ENCODE data around the gene C6orf47.

Gene C6orf47

DNA sequence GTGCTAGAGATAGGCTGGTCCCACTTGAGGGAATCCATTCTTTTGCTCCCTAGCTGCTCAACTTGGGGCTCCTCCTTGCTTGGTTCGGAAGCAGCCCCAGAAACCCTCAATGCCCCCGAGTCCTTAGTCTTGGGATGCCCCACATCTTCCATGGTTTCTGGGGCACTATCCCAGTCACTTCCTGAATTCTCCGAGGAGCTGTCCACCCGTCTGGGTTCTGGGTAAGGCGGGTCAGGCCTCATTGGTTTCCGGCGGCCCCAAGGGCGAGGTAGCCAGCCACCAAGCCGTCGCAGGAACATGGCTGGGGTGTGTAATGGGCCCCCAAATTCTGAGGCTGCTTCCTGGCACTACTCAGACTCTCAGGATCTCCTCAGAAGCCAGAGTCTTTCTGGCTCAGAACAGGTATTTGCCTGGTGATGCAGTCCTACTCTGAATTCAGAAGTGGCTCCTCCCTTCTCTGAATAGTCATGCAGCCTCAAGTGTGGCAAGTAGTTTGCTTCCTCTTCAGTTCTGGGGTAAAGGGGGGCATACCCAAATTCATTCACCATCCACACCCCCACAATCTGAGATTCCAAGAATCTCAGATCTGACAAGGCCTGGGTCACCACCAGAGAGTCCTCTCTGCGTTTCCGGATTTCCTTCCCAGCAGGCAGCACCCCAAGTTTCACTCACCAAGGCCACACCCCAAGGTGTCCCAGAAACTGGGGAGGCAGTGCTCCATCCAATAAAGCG is 763 bp downstream of the C6orf47 start:
- no peak for DNase-seq

DNA sequence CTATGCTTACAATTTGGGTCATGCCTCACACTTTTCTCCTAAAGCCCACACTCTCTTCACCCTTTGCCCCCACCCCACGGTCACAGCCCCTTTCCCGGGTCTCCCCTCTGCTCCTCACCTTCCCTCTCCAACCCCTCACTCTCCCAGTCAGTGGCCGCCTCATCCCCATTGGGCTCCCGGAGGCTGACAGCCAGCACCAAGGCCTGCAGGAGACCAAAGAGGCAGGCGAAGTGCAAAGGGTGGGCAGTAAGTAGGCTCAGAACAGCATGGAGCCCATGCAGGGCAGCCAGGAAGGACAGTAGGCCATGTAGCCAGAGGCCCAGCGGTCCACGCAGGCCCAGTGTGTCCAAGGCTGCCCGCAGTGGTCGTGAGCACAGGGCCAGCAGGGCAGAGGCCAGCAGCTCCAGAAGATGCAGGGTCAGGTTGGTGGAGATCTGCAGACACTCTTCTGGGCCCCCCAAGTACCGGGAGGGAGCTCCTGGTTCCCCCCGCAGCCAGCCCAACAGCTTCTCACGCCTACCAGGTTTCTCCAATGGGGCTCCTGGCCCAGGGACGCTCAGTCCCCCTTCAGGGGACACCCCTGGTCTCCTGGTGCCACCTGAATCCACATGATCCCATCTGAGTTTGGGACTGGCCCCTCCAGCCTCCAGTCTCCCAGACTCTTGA is 1.5 kb downstream of the C6orf47 start:
- no peak for DNase-seq

DNA sequence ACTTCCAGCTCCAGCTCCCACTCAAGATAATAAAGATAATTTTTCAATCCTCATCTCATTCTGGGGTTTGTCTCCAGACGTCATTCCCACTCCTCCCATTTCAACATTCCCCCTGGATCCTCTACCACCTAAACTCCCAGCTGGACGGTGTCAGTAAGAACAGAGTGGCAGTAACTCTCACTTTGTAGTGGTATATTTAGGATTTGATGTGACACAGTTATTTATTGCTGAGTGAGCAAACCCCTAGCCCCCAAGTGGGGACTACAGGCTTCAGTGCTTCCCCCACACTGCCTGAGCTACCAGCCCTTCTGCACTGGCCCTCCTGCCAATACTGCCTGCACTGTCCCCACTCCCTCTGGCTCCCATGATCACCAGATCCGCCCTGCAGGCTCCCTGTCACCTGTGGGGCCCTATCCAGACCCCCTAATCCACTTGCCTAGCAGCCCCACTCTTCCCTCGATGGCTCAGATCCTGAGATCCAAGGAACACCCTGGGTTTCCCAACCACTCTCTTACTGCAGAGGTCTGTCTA is 2.4 kb downstream of the C6orf47 start:
- DNase-seq, result no peak

DNA sequence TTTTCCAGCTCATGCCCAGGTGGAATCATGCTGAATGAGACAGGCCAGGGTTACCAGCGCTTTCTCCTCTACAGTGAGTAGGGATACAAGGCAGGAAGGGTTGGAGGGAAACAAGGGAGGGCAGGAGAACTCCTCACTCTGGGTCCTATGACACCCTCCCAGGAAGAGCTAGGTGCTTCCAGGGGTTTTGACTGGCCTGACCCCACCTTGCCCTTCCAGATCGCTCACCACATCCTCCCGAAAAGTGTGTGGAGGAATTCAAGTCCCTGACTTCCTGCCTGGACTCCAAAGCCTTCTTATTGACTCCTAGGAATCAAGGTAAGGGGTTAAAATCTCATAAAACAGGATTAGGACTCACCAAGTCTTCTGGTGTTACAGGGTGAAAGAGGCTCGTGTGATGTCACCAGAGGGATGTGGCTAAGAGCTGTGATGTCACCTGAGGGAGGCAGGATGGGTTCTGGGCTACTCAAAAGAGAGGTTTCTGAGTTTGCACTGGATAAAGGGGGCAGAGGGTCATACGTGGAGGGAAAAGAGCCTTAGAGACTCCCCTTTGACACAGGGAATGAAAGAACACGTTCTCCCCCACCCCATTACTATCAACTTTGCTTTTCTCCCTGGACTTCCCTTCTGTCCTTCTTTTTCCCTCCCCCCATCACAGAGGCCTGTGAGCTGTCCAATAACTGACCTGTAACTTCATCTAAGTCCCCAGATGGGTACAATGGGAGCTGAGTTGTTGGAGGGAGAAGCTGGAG is 3.0 kb downstream of the C6orf47 start:
- no peak for DNase-seq

DNA sequence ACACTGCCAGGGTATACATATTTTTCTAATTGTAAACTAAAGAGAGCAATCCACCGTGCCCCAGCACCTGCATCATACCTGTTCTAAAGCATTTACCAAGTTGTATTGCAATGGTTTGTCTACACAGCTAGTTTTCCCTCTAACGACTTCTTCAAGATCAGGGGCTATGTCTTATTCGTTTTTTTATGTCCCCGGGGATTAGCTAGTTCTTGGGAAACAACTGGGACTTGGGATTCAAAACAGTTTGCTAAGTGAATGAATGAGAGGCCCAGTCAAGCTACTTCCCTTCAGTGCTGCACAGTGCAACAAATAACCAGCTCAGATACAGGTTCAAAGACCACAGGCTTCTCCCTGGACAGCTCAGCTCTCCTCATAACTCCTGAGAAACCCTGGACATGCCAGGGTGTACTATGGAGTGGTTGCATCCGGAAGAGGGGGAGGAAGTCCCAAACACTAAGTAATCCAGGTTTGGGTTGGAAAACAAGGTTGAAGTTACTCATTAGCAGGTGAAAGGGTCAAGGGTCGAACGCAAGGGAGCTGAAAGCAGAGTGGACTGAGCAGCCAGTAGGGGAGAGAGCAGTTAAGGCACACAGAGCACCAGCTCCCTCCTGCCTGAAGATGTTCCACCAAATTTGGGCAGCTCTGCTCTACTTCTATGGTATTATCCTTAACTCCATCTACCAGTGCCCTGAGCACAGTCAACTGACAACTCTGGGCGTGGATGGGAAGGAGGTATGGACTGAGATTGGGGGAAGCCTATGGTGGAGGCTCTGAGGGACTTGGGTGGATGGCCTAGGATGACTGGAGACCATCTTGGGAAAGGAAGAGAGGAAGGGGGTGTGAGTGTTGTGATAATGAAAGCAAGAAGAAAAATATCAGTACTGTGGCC is 5.0 kb downstream of the C6orf47 start, which contains the start of gene APOM:
Gene APOM, plus strand, starts transcription at position 546 of the 889 bp plus-strand sequence. Its CDS starts 73 bp downstream, at position 619.
- no peak for DNase-seq

DNA sequence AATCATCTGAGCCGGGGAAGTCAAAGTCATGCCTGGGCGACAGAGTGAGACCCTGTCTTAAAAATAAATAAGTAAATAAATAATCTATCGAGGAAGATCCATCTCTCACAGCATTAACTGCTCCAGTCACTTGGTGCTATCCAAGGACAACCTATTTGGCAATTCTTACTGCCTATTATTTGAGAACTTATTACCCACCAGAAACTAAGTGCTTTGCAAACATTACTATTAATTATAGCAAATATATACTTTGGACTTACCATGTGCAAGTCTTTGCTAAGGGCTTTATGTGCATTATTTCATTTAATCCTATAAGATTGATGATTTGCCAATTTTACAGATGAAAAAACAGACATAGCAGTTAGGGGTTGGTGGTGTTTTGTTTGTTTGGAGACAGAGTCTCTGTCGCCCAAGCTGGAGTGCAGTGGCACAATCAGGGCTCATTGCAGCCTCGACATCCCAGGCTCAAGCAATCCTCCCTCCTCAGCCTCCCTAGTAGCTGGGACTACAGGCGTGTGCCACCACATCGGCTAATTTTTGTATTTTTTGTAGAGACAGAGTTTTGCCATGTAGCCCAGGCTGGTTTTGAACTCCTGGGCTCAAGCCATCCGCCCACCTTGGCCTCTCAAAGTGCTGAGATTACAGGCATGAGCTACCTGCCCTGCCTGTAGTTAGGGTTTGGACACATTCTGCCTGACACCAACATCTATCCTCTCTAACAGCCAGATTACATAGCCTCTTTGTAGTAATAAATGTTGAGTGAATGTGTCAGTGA is 5.8 kb downstream of the C6orf47 start:
- no peak for DNase-seq

DNA sequence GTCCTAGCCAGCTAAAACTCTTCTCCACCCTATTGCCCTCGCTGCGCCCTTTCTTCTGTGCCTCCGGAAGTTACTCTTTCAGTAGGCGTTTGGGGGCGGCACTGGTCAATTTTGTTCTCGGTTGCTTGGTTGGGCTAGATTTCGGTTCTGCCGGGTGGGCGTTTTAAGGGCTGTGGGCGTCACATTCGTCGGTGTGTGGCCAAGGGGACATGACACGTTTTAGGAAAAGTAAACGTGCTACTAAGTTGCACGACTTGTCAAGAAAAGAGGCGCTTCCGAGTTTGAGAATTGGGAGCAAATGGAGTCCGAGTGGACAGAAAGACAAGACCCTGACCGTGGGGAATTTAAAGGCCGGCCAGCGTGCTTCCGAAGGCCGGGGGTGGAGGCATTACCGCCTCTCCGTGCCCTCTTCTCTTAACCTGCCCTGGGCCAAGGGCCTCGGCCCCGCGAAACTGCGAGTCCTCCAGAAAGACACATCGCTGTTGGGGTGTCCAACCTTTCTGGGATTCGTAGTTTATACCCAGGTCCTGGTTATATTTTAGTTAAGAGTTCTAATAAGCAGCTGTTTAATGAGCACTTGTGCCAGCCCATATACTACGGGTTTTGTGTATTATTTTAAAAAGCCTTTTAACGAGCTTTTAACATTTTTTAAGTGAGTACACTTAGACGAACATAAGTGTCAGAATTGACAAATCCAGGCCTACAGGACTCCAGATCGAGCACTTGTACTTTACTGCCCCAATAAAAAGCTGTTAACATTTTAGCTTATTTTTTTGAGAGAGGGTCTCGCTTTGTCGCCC is 7.5 kb downstream of the C6orf47 start:
- peak; percentile 89 for DNase-seq

DNA sequence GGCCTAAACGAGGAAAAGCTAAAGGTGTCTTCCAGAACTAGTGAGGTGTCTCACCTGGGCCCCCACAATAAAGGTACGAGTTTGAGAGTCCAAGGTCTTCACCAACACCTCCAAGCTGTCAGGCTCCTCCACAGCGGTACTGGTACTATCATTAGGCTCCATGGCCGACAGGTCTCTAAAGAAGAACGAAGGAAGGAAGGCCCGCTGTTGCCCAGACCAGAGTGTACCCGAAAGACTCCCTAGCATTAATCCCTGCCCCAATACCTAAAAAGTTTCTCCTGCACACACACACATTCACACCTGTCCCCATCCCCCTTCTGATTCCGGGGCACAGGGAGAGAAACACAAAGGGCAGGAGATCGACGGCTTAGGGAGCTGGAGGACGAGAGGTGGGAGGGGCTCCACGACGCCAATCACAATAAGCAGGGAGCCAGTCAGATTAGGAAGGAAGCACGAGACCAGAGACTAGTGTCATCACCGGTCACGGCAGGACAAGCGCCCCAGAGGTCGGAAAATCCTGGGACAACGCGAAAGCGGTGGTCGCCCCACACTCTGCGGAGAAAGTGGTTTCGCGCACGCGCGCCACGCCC is 8.9 kb downstream of the C6orf47 start:
- no peak for DNase-seq

DNA sequence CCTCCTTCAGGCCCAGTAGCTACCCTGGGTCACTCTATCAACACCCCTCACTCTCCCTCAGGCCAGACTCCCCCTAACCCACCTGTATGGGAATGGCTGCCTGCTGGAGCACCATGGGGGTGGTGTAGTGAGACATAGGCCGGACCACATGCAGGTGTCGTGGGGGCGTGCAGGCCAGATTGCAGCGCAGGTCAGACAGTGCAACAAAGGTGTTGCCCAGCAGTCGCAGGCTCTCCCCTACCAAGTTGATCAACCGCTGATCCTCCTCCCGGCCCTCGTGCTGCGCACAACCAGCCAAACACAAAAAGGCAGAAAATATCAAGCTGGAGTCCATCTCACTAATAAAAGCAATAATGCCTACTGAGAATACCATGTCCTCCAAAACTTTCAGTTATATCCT is 15.3 kb downstream of the C6orf47 start:
- no peak for DNase-seq

DNA sequence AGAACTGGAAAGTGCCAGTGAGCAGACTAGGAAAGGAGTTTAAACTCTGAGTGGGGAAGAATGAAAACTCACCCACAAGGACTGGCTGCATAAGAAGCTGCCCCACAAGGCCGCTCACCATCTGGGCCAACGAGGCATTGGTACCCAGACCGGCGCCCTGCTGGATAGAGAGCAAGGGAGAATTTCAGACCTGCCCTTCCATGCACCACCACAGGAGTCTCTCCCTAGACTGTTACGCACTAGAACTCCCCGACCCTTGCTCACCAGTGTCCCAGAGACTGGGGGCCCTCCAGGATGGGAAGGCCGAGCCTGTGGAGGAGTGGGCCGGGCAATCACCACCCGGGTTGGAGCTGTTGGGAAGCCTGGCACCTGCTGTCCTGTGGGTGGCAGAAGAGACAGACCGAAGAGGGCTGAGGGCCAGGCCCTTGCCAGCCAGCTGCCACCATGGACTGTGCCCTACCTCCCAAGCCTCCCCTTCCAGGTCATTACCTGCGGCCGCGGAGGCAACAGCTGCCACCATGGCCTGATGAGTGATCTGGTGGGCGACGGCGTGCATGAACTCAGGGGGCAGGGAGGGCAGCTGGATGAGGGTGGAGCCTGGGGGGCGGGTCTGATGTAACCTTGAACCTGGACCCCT is 16.6 kb downstream of the C6orf47 start:
- DNase-seq, result no peak

DNA sequence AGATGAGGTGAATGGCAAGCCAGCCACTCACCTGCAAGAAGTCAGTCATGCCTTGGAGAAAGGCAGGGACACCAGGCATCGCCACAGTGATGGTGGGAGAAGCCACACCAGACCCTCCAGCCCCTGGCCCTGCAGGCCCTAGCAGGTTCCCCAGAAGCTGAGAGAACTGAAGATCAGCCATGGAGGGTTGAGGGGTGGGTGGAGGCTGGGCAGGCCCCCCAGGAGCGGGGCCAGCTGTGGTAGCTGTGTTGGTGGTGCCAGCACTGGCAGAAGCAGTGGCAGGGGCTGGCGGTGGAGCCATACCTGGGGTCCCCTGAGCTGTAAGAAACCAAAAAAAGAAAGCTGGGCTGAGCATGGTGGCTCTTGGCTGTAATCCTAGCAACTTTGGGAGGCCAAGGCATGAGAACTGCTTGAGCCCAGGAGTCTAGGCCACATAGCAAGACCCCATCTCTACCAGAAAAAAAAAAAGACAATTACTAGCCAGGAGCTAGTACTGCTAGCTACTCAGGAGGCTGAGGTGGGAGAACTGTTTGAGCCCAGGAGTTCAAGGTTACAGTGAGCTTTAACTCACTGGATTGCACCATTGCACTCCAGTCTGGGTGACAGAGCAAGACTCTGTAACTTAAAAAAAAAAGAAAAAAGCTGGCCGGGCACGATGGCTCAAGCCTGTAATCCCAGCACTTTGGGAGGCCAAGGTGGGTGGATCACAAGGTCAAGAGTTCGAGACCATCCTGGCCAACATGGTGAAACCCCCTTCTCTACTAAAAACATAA is 17.6 kb downstream of the C6orf47 start:
- DNase-seq, result no peak

DNA sequence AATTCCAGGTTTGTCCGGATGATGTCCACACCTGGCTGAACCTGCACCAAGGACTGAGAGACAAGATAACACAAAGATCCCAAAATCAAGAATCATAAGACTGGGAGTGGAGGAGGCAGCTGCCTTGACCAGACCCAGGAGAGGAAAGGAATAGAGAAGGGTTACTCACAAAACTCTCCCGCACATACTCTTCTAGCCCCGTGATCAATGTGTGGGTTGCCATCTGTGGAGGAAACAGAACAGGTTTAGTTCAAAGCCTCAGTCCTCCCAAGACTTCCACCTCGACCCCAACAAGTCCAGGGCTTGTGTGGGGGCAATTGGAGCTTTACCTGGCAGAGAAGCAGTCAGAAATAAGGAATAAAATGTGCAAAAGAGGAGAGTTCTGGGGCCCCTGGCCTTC is 19.2 kb downstream of the C6orf47 start:
- DNase-seq, result no peak

DNA sequence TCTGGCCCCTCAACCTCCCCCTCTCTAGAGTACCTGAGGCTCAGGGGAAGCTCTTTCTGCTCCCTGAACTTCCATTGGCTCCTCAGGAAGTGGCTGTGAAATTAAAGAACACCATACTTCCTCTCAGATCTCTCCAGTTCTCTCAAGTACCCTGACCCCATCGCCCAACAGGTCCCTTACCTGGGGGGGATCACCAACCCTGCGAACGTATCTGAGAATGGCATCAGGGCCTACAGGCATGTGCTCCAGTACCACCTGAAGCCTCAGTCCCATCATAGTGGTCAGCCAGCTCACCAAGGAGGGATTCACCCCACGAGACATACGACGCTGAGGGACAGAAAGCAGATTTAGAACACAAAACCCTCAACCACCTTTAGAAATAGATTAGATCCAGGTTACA is 20.0 kb downstream of the C6orf47 start:
- no peak for DNase-seq

DNA sequence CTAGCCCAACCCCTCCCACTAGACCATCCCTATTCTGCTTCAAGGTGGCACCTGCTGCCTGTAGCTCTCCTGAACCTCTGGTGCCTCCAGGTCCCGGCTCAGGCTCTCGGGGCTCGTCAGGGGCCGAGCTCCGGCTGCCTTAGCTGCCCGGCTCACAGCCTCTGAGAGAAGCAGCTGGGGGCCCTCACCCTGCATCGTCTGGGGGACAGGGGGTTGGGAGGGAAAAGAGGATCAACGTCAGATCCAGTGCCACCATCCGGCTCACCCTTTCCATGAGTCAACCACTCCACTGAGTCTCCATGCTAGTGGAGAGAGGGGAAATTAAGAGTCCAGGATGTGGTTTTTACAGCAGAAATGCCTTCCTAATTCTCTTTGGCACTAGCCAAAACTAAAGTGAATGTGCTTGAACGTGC is 21.1 kb downstream of the C6orf47 start:
- DNase-seq, result no peak

DNA sequence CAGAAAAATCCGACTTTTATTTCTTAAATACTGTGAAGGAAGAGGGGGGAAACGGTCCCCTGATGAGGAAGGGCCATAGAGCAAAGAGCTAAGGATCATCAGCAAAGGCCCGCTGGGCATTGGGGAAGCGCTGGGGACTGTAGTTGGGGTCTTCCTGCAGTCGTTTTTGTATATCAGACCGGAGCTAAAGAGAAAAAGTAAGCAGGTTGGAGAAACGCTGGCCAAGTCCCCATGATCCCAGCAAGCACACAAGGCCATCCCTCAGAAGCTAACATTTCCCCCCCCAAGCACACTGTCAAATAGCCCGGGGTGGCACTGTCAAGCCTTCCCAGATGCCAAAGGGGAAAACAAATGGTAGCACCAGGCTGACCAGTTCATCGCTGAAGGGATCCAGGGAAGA is 21.5 kb downstream of the C6orf47 start:
- DNase-seq, result no peak

DNA sequence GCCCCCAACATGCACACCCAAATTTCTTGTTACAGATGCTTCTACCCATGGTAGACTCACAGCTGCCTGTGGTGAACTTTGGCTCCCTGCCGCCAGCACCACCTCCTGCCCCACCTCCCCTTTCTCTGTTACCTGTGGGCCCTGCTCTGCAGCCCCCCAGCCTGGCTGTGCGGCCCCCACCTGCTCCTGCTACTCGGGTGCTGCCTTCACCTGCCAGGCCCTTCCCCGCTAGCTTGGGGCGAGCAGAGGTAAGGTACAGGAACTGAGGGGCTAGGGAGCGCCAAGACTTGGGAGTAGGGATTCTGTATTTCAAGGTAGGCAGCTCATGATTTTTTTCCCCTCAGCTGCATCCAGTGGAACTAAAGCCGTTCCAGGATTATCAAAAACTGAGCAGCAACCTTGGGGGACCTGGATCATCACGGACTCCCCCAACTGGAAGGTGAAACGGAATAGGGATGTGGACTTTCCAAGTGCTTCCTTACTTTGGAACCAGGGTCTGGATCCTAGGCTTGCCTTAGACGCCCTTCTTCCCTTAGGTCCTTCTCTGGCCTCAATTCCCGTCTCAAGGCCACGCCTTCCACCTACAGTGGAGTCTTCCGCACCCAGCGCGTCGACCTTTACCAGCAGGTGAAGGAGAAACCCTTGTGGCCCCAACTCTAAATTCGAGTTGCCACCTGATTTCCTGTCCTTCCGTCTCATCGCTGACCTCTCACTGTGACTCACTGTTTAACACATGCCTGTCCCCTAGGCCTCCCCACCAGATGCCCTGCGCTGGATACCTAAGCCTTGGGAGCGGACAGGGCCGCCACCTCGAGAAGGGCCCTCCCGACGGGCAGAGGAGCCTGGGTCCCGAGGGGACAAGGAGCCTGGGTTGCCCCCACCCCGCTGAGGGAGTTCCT is 23.6 kb downstream of the C6orf47 start:
- no peak for DNase-seq

DNA sequence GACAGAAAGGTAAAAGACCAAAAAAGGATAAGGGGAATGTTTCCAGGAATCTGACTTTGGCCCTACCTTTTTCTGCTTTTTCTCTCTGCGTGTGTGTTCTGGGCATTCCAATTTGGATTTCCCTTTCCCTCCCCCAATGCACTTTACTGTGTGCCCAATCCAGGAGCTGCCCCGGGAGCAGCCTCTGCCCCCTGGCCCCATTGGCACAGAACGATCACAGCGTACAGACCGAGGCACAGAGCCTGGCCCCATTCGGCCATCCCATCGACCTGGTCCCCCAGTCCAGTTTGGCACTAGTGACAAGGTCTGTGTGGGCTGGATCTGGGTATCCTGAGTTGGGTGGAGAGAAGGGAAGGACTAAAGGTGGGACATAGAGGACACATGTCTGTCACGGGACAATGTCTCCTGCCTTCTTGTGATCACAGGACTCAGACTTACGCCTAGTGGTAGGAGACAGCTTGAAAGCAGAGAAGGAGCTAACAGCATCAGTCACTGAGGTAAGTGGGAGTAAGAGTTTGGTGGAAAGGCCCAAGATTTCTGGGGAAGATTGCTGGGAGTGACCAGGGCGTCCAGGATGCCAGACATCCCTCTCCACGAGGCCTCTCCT is 25.5 kb downstream of the C6orf47 start:
- DNase-seq, result no peak

DNA sequence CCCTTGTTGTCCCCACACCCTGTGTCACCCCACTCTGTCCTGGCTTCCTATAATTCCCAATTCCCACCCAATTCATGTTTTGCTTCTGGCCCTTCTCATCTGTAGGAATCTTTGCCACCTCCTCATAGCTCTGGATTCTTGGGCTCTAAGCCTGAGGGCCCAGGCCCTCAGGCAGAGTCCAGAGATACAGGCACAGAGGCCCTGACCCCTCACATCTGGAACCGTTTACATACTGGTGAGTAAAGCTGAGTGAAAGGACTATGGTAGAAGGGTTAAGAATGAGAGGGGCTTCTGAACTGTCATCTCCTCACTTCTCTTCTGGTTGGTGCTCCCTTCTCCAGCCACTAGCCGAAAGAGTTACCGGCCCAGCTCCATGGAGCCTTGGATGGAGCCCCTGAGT is 26.4 kb downstream of the C6orf47 start:
- DNase-seq, result no peak
